ENCODE results near the gene SLC22A7.

SLC22A7 gene

GRCh38 chr6:43308990-43309477 lies 11.0 kb downstream of the SLC22A7 start:
- H3K4me3 ChIP-seq (ENCODE audit: insufficient read depth, low read length, poor library complexity, severe bottlenecking): peak overlapping the region; percentile 26
- H3K36me3 ChIP-seq (ENCODE audit: low read length): no peaks in the 10 kb centered on the region
- H3K9me2 ChIP-seq (replicated peaks; ENCODE audit: insufficient read depth, low read length): no peaks in the 10 kb centered on the region
- H3K9me3 ChIP-seq (ENCODE audit: insufficient read depth, low read length): no peaks in the 10 kb centered on the region
- TF ChIP-seq CTCF (IDR thresholded peaks at IDR 0.05; ENCODE audit: insufficient read depth, low read length, poor library complexity, severe bottlenecking): no peak
- no peak for TF ChIP-seq EZH2phosphoT487 (conservative IDR thresholded peaks at IDR 0.05; ENCODE audit: low read length)
- no peaks in the 10 kb centered on the region for H4K20me1 ChIP-seq (ENCODE audit: low read depth, low read length)
- H3K27ac ChIP-seq (ENCODE audit: low read depth, low read length): no peak overlapping the region
- no peaks in the 10 kb centered on the region for H3K27me3 ChIP-seq (ENCODE audit: low read length)
- peak overlapping the region; percentile 27 for H3K9ac ChIP-seq (ENCODE audit: low read length)
- peak overlapping the region; percentile 48 for H3K4me2 ChIP-seq (ENCODE audit: low read depth, low read length, poor library complexity, severe bottlenecking)
- peaks cover 19% of the 10 kb centered on the region for H3F3A ChIP-seq (ENCODE audit: insufficient read depth)
- H2AFZ ChIP-seq (ENCODE audit: low read depth, low read length, severe bottlenecking): peak overlapping the region; percentile 66
- no peaks in the 10 kb centered on the region for H3K79me2 ChIP-seq (ENCODE audit: insufficient read depth, low read length)

- Histone ChIP-seq H3K27me3 (ENCODE audit: low read length) (no peaks in the 10 kb centered on the region), H3K9ac (ENCODE audit: low read length) (no peak overlapping the region), H2AFZ (ENCODE audit: low read depth, low read length, severe bottlenecking) (no peak overlapping the region), H3K9me3 (ENCODE audit: insufficient read depth, low read length) (no peaks in the 10 kb centered on the region), H3K9me2 (replicated peaks; ENCODE audit: insufficient read depth, low read length) (no peaks in the 10 kb centered on the region), H3K27ac (ENCODE audit: low read depth, low read length) (no peak overlapping the region), H3K4me2 (ENCODE audit: low read depth, low read length, poor library complexity, severe bottlenecking) (no peak overlapping the region), H3K4me3 (ENCODE audit: insufficient read depth, low read length, poor library complexity, severe bottlenecking) (no peak overlapping the region), H3K36me3 (ENCODE audit: low read length) (no peaks in the 10 kb centered on the region), H4K20me1 (ENCODE audit: low read depth, low read length) (no peaks in the 10 kb centered on the region), H3F3A (ENCODE audit: insufficient read depth) (peaks cover 24% of the 10 kb centered on the region), H3K79me2 (ENCODE audit: insufficient read depth, low read length) (no peaks in the 10 kb centered on the region)
- TF ChIP-seq CTCF (IDR thresholded peaks at IDR 0.05; ENCODE audit: insufficient read depth, low read length, poor library complexity, severe bottlenecking): no peak
- TF ChIP-seq EZH2phosphoT487 (conservative IDR thresholded peaks at IDR 0.05; ENCODE audit: low read length): no peak
These were observed 12.1 kb downstream of the SLC22A7 start for GRCh38 chr6:43310134-43310533.

DNA sequence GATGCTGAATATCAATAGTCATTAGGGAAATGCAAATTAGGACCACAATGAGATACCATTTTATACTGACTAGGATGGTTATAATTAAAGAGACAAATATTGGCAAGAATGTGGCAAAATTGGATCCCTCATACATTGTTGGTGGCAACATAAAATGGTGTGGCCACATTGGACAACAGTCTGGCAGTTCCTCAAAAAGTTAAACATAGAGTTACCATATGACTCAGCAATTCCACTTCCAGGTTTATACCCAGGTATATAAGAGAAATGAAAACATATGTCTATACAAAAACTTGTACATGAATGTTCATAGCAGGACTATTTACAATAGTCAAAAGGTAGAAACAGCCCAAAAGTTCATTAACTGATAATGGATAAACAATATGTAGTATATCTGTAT lies 12.6 kb downstream of the SLC22A7 start:
- TF ChIP-seq CTCF (IDR thresholded peaks at IDR 0.05; ENCODE audit: insufficient read depth, low read length, poor library complexity, severe bottlenecking) (no peak), EZH2phosphoT487 (conservative IDR thresholded peaks at IDR 0.05; ENCODE audit: low read length) (no peak)
- H4K20me1 ChIP-seq (ENCODE audit: low read depth, low read length): no peaks in the 10 kb centered on the region
- no peak overlapping the region for H2AFZ ChIP-seq (ENCODE audit: low read depth, low read length, severe bottlenecking)

More for the DNA sequence above, 12.6 kb downstream of the SLC22A7 start:
- Histone ChIP-seq H3K9ac (ENCODE audit: low read length) (no peak overlapping the region), H3K79me2 (ENCODE audit: insufficient read depth, low read length) (no peaks in the 10 kb centered on the region), H3K27me3 (ENCODE audit: low read length) (no peaks in the 10 kb centered on the region), H3K9me3 (ENCODE audit: insufficient read depth, low read length) (no peaks in the 10 kb centered on the region), H3K4me3 (ENCODE audit: insufficient read depth, low read length, poor library complexity, severe bottlenecking) (no peak overlapping the region), H3K9me2 (replicated peaks; ENCODE audit: insufficient read depth, low read length) (no peaks in the 10 kb centered on the region), H3K36me3 (ENCODE audit: low read length) (no peaks in the 10 kb centered on the region), H3K27ac (ENCODE audit: low read depth, low read length) (no peak overlapping the region), H3K4me2 (ENCODE audit: low read depth, low read length, poor library complexity, severe bottlenecking) (no peak overlapping the region), H3F3A (ENCODE audit: insufficient read depth) (peaks cover 24% of the 10 kb centered on the region)
